Colonic mucosa (tissue), 4 donors: ENCODE data around the gene ZNF282. TPM values are rescaled to one million over a fixed set of nuclear protein-coding genes. Genes with fewer than 3 reads are reported as not detected.
"Not testable (repeated sequence)": the region's sequence is repeated elsewhere in the genome, so short reads cannot be mapped to it uniquely, and the experiment has no call there.

Experiments
- DNase-seq: peaks from one replicate; pipeline ENCODE4 v3.0.0-alpha.2; 2020
- H3K27ac ChIP-seq: fragments of 200-600 bp; one replicate; pipeline ENCODE4 v1.8.0; 2021
- H3K27me3 ChIP-seq: fragments of 200-600 bp; one replicate; pipeline ENCODE4 v1.8.0; 2021
- H3K36me3 ChIP-seq: fragments of 200-600 bp; one replicate; pipeline ENCODE4 v1.8.0; 2021
- H3K4me1 ChIP-seq: fragments of 200-600 bp; one replicate; pipeline ENCODE4 v1.8.0; 2021; ENCODE audit warnings: mild to moderate bottlenecking
- H3K4me3 ChIP-seq: fragments of 200-600 bp; one replicate; pipeline ENCODE4 v1.8.0; 2021
- H3K9ac ChIP-seq, 2 donors: one replicate each; pipeline ENCODE4 v1.7.0; 2013; ENCODE audit warnings: control low read depth in 2 of 2, low read depth in 2 of 2, low read length in 2 of 2
- H3K9me3 ChIP-seq: fragments of 200-600 bp; one replicate; pipeline ENCODE4 v1.8.0; 2021
- intact Hi-C: fragments of 100-400 bp; cut with DNase I; formaldehyde crosslinking; loops from one replicate; pipeline ENCODE4 v1.14.1; 2022
- total RNA-seq, 2 donors: library from RNA; stranded (reverse); fragmentation: NEBNext Ultra II Directional in 1 of 2; extraction: Animal tissue kit (Norgen Biotek cat#: 25700) in 1 of 2; gene quantifications; one replicate each; pipeline ENCODE4 v1.2.1, GENCODE V29; 2021
- TF ChIP-seq, protein P1 (sequence below): fragments of 200-600 bp; IDR thresholded peaks from one replicate; pipeline ENCODE4 v1.8.0; 2022; ENCODE audit warnings: antibody characterized with exemption, mild to moderate bottlenecking
- donor health status: healthy.
- donor health status: DM: no; HTN: no; CAD: no.
- donor health status: DM: no; HTN: no; CAD: no.

The ZNF282 gene
- total RNA-seq, 2 donors from 2014 or later: 24.1 to 31.5 TPM

- Histone ChIP-seq H3K4me3 (no peak overlapping the region), H3K9ac (no peak overlapping the region), H3K27ac (no peak overlapping the region), H3K27me3 (no peaks in the 10 kb centered on the region), H3K4me1 (no peaks in the 10 kb centered on the region), H3K36me3 (peaks cover 3% of the 10 kb centered on the region), H3K9me3 (no peaks in the 10 kb centered on the region)
- DNase-seq: no peak
- TF ChIP-seq, protein P1, sequence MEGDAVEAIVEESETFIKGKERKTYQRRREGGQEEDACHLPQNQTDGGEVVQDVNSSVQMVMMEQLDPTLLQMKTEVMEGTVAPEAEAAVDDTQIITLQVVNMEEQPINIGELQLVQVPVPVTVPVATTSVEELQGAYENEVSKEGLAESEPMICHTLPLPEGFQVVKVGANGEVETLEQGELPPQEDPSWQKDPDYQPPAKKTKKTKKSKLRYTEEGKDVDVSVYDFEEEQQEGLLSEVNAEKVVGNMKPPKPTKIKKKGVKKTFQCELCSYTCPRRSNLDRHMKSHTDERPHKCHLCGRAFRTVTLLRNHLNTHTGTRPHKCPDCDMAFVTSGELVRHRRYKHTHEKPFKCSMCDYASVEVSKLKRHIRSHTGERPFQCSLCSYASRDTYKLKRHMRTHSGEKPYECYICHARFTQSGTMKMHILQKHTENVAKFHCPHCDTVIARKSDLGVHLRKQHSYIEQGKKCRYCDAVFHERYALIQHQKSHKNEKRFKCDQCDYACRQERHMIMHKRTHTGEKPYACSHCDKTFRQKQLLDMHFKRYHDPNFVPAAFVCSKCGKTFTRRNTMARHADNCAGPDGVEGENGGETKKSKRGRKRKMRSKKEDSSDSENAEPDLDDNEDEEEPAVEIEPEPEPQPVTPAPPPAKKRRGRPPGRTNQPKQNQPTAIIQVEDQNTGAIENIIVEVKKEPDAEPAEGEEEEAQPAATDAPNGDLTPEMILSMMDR: no peak
- intact Hi-C loops: no loop called here
Measured at GRCh38 chr7:149225106-149225505, 29.8 kb downstream of the ZNF282 start.

GRCh38 chr7:149225656-149226055 is 30.3 kb downstream of the ZNF282 start:
- Histone ChIP-seq H3K4me1 (no peaks in the 10 kb centered on the region), H3K9me3 (no peaks in the 10 kb centered on the region), H3K9ac (no peak overlapping the region), H3K4me3 (no peak overlapping the region), H3K36me3 (peaks cover 3% of the 10 kb centered on the region), H3K27ac (no peak overlapping the region), H3K27me3 (no peaks in the 10 kb centered on the region)
- intact Hi-C loops: no loop called here
- TF ChIP-seq, protein P1: no peak
- no peak for DNase-seq

DNA sequence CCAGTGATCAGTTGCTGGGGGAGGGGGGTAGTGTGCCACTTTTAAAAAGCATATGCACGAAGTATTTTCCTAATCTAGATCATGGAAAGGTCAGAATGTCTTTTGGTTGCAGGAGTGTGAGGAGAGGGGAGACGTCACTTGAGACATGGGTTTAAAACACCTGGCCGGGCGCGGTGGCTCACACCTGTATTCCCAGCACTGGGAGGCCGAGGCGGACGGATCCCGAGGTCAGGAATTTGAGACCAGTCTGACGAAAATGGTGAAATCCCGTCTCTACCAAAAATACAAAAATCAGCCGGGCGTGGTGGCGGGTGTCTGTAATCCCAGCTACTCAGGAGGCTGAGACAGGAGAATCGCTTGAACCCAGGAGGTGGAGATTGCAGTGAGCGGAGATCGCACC is 31.0 kb downstream of the ZNF282 start:
- H3K27me3 ChIP-seq, H3K4me3 ChIP-seq, H3K27ac ChIP-seq, H3K36me3 ChIP-seq, H3K9me3 ChIP-seq, H3K4me1 ChIP-seq, H3K9ac ChIP-seq, intact Hi-C loops, DNase-seq: not testable (repeated sequence)

DNA sequence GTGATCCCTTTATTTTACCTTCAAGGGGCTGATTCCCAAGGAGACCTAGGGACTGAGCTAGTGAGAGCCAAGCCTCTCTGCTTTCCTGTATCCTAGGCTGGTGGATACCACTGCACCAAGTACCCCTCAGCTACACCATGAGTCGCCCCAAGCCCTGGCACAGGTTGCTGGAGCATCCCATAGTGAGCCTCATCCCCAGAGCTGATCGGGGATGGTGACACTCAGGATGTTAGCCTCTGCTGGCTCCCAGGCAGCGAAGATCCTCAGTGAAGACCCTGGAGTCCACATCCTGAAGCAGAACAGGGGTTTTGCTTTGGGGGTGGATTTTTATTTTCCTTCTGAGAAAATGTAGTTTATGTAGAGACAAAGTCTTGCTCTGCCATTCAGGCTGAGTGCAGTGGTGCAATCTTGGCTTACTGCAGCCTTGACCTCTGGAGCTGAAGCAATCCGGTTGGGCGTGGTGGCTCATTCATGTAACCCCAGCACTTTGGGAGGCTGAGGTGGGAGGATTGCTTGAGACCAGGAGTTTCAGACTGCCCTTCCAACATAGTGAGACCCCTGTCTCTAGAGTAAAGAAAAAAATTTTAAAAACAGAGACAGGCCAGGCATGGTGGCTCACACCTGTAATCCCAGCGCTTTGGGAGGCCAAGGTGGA is 31.6 kb downstream of the ZNF282 start:
- H3K4me3 ChIP-seq: no peak overlapping the region
- H3K9me3 ChIP-seq: no peaks in the 10 kb centered on the region
- H3K27me3 ChIP-seq: no peaks in the 10 kb centered on the region
- no peaks in the 10 kb centered on the region for H3K4me1 ChIP-seq
- no peak overlapping the region for H3K27ac ChIP-seq
- TF ChIP-seq, protein P1: no peak
- intact Hi-C loops: no loop called here
- no peak for DNase-seq
- H3K9ac ChIP-seq: no peak overlapping the region
- peaks cover 3% of the 10 kb centered on the region for H3K36me3 ChIP-seq

- DNase-seq: no peak
Measured at GRCh38 chr7:149228831-149229471, 33.6 kb downstream of the ZNF282 start.

More at GRCh38 chr7:149228831-149229471, 33.6 kb downstream of the ZNF282 start:
- H3K4me1 ChIP-seq: no peaks in the 10 kb centered on the region
- H3K9me3 ChIP-seq: no peaks in the 10 kb centered on the region
- intact Hi-C loops: no loop called here
- no peak overlapping the region for H3K9ac ChIP-seq
- H3K27ac ChIP-seq: no peak overlapping the region
- no peak overlapping the region for H3K4me3 ChIP-seq
- H3K36me3 ChIP-seq: peaks cover 3% of the 10 kb centered on the region
- no peaks in the 10 kb centered on the region for H3K27me3 ChIP-seq
- TF ChIP-seq, protein P1: no peak
